ENCODE results near the gene FADS1.
A peak's percentile ranks its signal among the peaks of the same experiment; 100 is the strongest.

The FADS1 gene

DNA sequence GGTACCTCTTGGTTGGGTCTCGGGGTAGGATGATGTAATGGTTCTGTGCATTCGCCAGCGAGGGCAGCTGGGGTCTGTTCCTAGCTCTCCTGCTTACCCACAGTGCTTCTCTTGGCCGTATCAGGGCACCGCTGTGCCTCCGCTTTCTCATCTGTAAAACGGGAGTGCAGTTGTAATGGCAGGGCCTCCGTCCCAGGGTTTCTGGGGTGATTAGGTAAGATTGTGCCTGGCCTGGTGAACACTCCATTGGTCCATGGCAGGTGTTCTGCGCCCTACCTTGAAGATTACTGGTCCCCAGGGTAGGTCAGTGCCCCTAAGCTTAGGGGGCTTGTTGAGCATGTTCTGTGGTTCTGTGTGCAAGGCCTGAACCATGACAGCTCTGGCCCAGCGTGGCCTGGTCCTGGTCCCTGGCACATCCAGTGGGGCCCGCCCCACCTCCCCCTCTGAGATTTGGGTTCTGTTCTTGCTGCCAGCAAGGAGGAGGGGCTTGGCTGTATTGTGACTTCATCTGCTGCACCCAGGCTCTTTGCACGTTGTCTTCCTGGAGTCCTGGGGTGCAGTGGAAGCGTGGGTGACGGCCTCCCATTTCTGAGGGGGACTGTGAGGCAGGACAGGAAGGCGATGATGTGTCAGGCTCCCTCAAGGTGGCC is 59.5 kb downstream of the FADS1 start:
- ATAC-seq (replicated peaks): no peak
- peak overlapping the region in 1 of 2 donors; percentile 54 for H3K4me3 Mint-ChIP-seq

GRCh38 chr11:61756452-61757212 is 60.2 kb downstream of the FADS1 start:
- Mint-ChIP-seq H3K27ac (peak overlapping the region; percentile 62 to 82), H3K27me3 (peaks cover 15 to 20% of the 10 kb centered on the region in 2 donors), H3K4me1 (ENCODE audit: low read depth in 2 of 2) (peaks cover 21 to 33% of the 10 kb centered on the region in 2 donors), H3K4me3 (peak overlapping the region; percentile 43 to 54), H3K9me3 (no peaks in the 10 kb centered on the region), H3K36me3 (ENCODE audit: insufficient read depth) (no peaks in the 10 kb centered on the region)
- ATAC-seq (replicated peaks) (peak; percentile 37), DNase-seq (no peak)

More for the DNA sequence above, 59.5 kb downstream of the FADS1 start:
- peak overlapping the region; percentile 62 to 65 for H3K27ac Mint-ChIP-seq
- peaks cover 21 to 33% of the 10 kb centered on the region in 2 donors for H3K4me1 Mint-ChIP-seq (ENCODE audit: low read depth in 2 of 2)
- DNase-seq: no peak
- no peaks in the 10 kb centered on the region for H3K36me3 Mint-ChIP-seq (ENCODE audit: insufficient read depth)
- no peaks in the 10 kb centered on the region for H3K9me3 Mint-ChIP-seq
- peaks cover 21 to 27% of the 10 kb centered on the region in 2 donors for H3K27me3 Mint-ChIP-seq

- H3K4me3 Mint-ChIP-seq: peak overlapping the region; percentile 43 to 54
- H3K4me1 Mint-ChIP-seq (ENCODE audit: low read depth in 2 of 2): peaks cover 21 to 33% of the 10 kb centered on the region in 2 donors
These were observed 60.7 kb downstream of the FADS1 start for GRCh38 chr11:61756147-61756451.

DNA sequence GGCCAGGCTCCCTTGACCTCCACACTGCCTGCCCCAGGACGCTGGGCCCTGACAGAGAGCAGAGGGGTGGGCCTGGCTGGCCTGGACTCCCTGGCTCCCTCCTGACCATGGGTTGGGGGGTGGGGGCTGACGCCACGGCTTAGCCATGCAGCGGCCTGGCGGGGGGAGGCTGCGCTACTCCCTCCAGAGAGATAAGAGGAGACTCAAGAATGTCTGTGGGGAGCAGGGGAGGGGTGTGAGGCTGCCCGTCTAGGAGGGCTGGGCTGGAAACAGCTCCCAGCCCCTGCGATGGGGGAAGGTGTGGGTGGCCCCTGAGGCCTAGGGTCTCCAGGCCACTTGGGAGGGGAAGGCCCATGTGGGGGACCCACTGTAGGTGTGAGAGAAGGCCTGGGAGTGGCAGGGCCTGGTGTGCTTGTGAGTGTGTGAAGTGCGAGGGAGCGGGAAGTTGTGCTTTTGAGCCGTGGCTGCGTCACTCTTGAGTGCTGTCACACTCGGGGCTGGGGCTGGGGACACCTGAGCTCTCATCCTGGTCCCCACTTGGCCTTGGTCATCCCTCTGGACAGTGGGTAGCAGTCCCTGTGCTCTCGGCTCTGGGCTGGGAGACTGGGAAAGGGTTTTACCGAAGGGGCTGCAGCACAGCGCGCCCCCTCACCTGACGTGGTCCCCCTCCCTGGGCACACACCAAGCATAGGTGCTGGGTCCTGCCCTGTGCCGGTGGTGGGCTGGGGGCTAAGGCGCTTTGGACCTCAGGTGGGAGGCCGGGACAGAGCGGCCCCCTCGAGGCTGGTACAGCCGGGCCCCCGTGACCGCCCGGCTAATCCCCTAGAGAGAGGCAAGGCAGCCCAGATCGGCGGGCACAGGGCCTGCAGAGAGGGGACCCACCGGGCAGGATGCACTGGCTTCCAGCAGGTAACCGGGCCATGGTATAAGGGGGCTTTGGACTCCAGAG is 62.0 kb downstream of the FADS1 start:
- Mint-ChIP-seq H3K4me1 (ENCODE audit: low read depth in 2 of 2) (peaks cover 21 to 36% of the 10 kb centered on the region in 2 donors), H3K36me3 (ENCODE audit: insufficient read depth) (no peaks in the 10 kb centered on the region), H3K27me3 (peaks cover 22 to 30% of the 10 kb centered on the region in 2 donors), H3K27ac (peak overlapping the region in 1 of 2 donors; percentile 61), H3K9me3 (no peaks in the 10 kb centered on the region), H3K4me3 (peak overlapping the region; percentile 4 to 78)
- ATAC-seq (replicated peaks) (no peak), DNase-seq (no peak)

More at GRCh38 chr11:61756147-61756451, 60.7 kb downstream of the FADS1 start:
- peak overlapping the region; percentile 62 to 82 for H3K27ac Mint-ChIP-seq
- peaks cover 16 to 22% of the 10 kb centered on the region in 2 donors for H3K27me3 Mint-ChIP-seq
- H3K36me3 Mint-ChIP-seq (ENCODE audit: insufficient read depth): no peaks in the 10 kb centered on the region
- ATAC-seq (replicated peaks) (no peak), DNase-seq (no peak)
- no peaks in the 10 kb centered on the region for H3K9me3 Mint-ChIP-seq

DNA sequence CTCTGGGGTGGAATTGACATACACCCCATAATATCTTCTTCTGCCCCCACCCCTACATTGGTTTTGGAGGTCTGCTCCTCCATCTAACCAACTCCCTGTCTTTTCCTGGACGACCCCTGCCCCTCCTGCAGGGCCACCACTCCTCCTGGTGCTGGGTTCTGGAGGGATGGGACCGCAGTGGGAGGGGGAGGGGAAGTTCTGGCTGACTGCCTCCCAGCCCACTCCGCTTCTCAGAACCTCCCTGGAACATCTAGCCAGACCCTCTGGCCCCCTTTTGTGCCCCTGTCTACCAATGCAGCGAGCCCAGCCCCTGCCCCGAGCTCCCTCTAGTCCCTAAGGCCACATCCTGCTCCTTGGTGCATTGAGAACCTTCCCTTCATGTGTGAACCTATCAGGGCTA is 63.1 kb downstream of the FADS1 start:
- Mint-ChIP-seq H3K9me3 (no peaks in the 10 kb centered on the region), H3K36me3 (ENCODE audit: insufficient read depth) (no peaks in the 10 kb centered on the region), H3K4me1 (ENCODE audit: low read depth in 2 of 2) (peaks cover 21 to 33% of the 10 kb centered on the region in 2 donors), H3K27ac (peak overlapping the region in 1 of 2 donors; percentile 61), H3K27me3 (peaks cover 28 to 40% of the 10 kb centered on the region in 2 donors), H3K4me3 (peak overlapping the region; percentile 78)
- ATAC-seq (replicated peaks) (no peak), DNase-seq (no peak)

DNA sequence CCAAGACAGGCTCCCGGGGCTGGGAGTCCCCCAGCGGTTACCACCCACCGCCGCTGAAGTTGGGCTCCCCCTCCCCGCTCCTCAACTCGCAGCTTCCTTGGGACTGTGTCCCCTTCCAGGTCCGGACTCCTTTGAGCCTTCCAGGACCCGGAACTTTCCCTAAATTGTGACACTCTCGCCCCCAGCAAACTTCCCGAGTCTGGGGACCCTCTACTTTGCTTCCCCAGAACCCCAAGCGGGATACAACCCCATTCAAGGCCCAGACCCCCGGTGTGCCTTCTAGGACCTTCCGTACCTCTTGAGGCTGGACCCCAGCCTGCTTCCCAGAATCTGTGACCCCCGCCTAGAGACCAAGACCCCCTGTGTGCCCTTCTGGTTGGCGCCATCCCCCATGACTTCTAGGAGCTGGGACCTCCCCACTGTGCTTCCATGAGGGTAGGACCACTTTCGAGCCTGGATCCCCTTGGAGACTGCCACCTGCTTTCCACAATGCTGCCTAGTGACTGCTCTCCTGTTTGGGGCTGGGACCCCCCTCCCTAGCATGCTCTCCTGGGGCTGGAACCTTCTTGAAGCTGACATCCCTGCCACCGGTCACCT is 63.8 kb downstream of the FADS1 start:
- Mint-ChIP-seq H3K27me3 (peaks cover 28 to 42% of the 10 kb centered on the region in 2 donors), H3K36me3 (ENCODE audit: insufficient read depth) (no peaks in the 10 kb centered on the region), H3K27ac (peak overlapping the region in 1 of 2 donors; percentile 61), H3K9me3 (no peaks in the 10 kb centered on the region), H3K4me3 (peak overlapping the region; percentile 78), H3K4me1 (ENCODE audit: low read depth in 2 of 2) (peaks cover 21 to 32% of the 10 kb centered on the region in 2 donors)
- ATAC-seq (replicated peaks) (no peak), DNase-seq (peak in 1 of 3 experiments; percentile 8)

DNA sequence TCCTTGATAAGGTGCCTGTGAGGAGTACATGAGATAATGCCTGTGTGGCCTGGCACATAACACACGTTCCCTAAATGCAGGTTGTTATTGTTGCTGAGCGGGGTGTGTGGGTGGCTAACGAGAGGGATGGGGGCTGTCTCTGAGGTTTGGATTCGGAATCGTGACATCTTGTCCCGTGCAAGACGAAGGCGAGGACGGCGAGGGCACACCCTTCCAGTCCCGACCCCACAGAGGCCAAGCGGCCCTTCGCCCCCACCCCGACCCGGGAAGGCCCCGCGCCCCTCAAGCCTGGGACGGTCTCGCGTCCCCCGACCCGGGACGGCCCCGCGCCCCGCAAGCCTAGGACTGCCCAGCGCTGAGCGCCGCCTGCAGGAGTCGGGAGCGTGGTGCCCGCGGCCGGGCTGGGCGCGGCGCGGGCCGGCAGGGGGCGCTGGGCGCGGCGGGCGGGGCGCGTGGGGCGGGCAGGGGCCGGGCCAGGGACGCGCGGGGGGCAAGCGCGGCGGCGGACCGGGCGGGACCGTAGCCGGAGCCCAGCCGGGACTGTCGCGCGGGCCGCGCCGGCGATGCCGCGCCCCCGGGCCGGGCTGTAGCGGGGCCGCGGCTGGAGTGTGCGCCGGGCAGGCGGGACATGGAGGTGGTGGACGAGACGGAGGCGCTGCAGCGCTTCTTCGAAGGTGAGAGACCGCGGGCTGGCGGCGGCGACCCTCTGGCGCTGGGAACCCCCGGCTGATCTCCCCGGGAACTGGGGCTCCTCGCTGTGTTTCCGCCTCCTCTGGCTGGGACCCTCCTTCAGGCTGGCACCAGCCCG is 64.5 kb downstream of the FADS1 start, which contains the start of gene MYRF:
Gene MYRF, plus strand, starts transcription at position 520 of the 808 bp plus-strand sequence. Its CDS starts 109 bp downstream, at position 629.
- peak; percentile 48 to 63 (median 55) for DNase-seq
- no peaks in the 10 kb centered on the region for H3K9me3 Mint-ChIP-seq
- H3K4me1 Mint-ChIP-seq (ENCODE audit: low read depth in 2 of 2): peaks cover 21 to 32% of the 10 kb centered on the region in 2 donors
- peak within 1 kb of the TSS; percentile 78 for H3K4me3 Mint-ChIP-seq
- peak; percentile 82 for ATAC-seq (replicated peaks)
- H3K27me3 Mint-ChIP-seq: peaks cover 28 to 42% of the 10 kb centered on the region in 2 donors
- peak within 1 kb of the TSS in 1 of 2 donors; percentile 61 for H3K27ac Mint-ChIP-seq
- H3K36me3 Mint-ChIP-seq (ENCODE audit: insufficient read depth): no peaks in the 10 kb centered on the region

DNA sequence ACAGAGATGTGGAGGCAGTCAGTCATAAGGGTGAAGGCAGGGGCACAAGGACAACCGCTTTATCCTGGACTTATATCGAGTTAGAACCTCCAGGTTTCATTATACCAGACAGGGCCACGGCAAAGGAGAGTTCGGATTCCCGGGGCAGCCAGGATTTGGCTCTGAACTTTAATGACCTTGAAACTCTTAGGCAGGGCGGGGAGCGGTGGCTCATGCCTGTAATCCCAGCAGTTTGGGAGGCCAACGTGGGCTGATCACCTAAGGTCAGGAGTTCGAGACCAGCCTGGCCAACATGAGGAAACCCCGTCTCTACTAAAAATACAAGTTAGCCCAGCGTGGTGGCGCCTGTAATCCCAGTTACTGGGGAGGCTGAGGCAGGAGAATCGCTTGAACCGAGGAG is 65.4 kb downstream of the FADS1 start:
- DNase-seq (no peak), ATAC-seq (replicated peaks) (no peak)
- Mint-ChIP-seq H3K4me1 (ENCODE audit: low read depth in 2 of 2) (peaks cover 17 to 25% of the 10 kb centered on the region in 2 donors), H3K27ac (no peak overlapping the region), H3K4me3 (peak overlapping the region; percentile 0 to 21), H3K36me3 (ENCODE audit: insufficient read depth) (no peaks in the 10 kb centered on the region), H3K27me3 (peaks cover 28 to 42% of the 10 kb centered on the region in 2 donors), H3K9me3 (no peaks in the 10 kb centered on the region)

DNA sequence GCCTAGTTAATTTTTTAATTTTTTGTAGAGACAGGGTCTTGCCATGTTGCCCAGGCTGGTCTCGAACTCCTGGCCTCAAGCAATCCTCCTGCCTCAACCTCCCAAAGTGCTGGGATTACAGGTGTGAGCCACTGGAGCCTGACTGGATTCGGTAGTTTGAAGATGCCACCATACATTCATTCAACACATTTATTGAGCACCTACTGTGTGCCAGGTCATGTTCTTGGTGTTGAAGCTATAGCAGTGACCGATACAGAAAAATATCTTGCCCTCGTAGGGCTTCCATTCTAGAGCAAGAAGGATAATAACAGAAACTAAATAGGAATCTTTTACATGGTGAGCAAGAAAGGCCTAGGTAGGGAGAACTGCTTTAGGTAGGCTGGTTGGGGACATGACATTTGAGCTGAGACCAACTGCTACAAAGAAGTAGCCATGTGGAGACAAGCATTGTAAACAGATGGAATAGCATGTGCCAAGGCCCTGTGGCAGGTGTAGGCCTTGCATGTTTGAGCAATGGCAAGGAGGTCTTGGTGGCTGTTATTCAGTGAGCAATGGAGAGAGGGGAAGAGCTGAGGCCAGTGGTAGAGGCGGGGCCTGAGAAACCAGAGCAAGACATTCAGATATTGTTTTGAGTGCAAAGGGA is 66.1 kb downstream of the FADS1 start:
- H3K27me3 Mint-ChIP-seq: peaks cover 28 to 42% of the 10 kb centered on the region in 2 donors
- DNase-seq: no peak

More for the DNA sequence above, 66.1 kb downstream of the FADS1 start:
- ATAC-seq (replicated peaks): no peak
- H3K27ac Mint-ChIP-seq: no peak overlapping the region
- peak overlapping the region; percentile 0 to 21 for H3K4me3 Mint-ChIP-seq
- H3K9me3 Mint-ChIP-seq: no peaks in the 10 kb centered on the region
- H3K36me3 Mint-ChIP-seq (ENCODE audit: insufficient read depth): no peaks in the 10 kb centered on the region
- peaks cover 14 to 19% of the 10 kb centered on the region in 2 donors for H3K4me1 Mint-ChIP-seq (ENCODE audit: low read depth in 2 of 2)

All from effector memory CD8-positive, alpha-beta T cell (primary cell).